ENCODE measurements around the gene MLLT6.

The MLLT6 gene

GRCh38 chr17:38672788-38673706, 32.0 kb upstream of the MLLT6 start:
- no peaks in the 10 kb centered on the region for H3K36me3 ChIP-seq (ENCODE audit: low read length)
- no peak overlapping the region for H3K4me3 ChIP-seq (ENCODE audit: insufficient read depth, low read length, poor library complexity, severe bottlenecking)
- H3K4me2 ChIP-seq (ENCODE audit: low read depth, low read length, poor library complexity, severe bottlenecking): peak overlapping the region; percentile 69
- no peaks in the 10 kb centered on the region for H3K9me3 ChIP-seq (ENCODE audit: insufficient read depth, low read length)
- H3K27me3 ChIP-seq (ENCODE audit: low read length): no peaks in the 10 kb centered on the region
- no peak overlapping the region for H3K9ac ChIP-seq (ENCODE audit: low read length)
- H3K9me2 ChIP-seq (replicated peaks; ENCODE audit: insufficient read depth, low read length): no peaks in the 10 kb centered on the region
- H2AFZ ChIP-seq (ENCODE audit: low read depth, low read length, severe bottlenecking): no peak overlapping the region
- H3F3A ChIP-seq (ENCODE audit: insufficient read depth): peaks cover 4% of the 10 kb centered on the region; the same call in 1 of the 2 replicates
- H3K27ac ChIP-seq (ENCODE audit: low read depth, low read length): no peak overlapping the region
- H3K79me2 ChIP-seq (ENCODE audit: insufficient read depth, low read length): no peaks in the 10 kb centered on the region
- TF ChIP-seq EZH2phosphoT487 (conservative IDR thresholded peaks at IDR 0.05; ENCODE audit: low read length) (no peak), CTCF (IDR thresholded peaks at IDR 0.05; ENCODE audit: insufficient read depth, low read length, poor library complexity, severe bottlenecking) (no peak)
- H4K20me1 ChIP-seq (ENCODE audit: low read depth, low read length): no peaks in the 10 kb centered on the region

GRCh38 chr17:38673707-38674013, 31.4 kb upstream of the MLLT6 start:
- Histone ChIP-seq H2AFZ (ENCODE audit: low read depth, low read length, severe bottlenecking) (no peak overlapping the region), H3K4me2 (ENCODE audit: low read depth, low read length, poor library complexity, severe bottlenecking) (peak overlapping the region; percentile 69), H3K4me3 (ENCODE audit: insufficient read depth, low read length, poor library complexity, severe bottlenecking) (peak overlapping the region; percentile 73), H3K9me3 (ENCODE audit: insufficient read depth, low read length) (no peaks in the 10 kb centered on the region), H3K27me3 (ENCODE audit: low read length) (no peaks in the 10 kb centered on the region), H3F3A (ENCODE audit: insufficient read depth) (peaks cover 4% of the 10 kb centered on the region; the same call in 1 of the 2 replicates), H3K9me2 (replicated peaks; ENCODE audit: insufficient read depth, low read length) (no peaks in the 10 kb centered on the region), H3K9ac (ENCODE audit: low read length) (peak overlapping the region; percentile 80), H3K27ac (ENCODE audit: low read depth, low read length) (no peak overlapping the region), H3K79me2 (ENCODE audit: insufficient read depth, low read length) (no peaks in the 10 kb centered on the region), H3K36me3 (ENCODE audit: low read length) (no peaks in the 10 kb centered on the region), H4K20me1 (ENCODE audit: low read depth, low read length) (no peaks in the 10 kb centered on the region)
- TF ChIP-seq EZH2phosphoT487 (conservative IDR thresholded peaks at IDR 0.05; ENCODE audit: low read length): no peak
- no peak for TF ChIP-seq CTCF (IDR thresholded peaks at IDR 0.05; ENCODE audit: insufficient read depth, low read length, poor library complexity, severe bottlenecking)

- Histone ChIP-seq H2AFZ (ENCODE audit: low read depth, low read length, severe bottlenecking) (peak overlapping the region; percentile 93), H4K20me1 (ENCODE audit: low read depth, low read length) (no peaks in the 10 kb centered on the region), H3K9me2 (replicated peaks; ENCODE audit: insufficient read depth, low read length) (no peaks in the 10 kb centered on the region), H3K9me3 (ENCODE audit: insufficient read depth, low read length) (no peaks in the 10 kb centered on the region), H3K9ac (ENCODE audit: low read length) (peak overlapping the region; percentile 80), H3K79me2 (ENCODE audit: insufficient read depth, low read length) (no peaks in the 10 kb centered on the region), H3K27me3 (ENCODE audit: low read length) (no peaks in the 10 kb centered on the region), H3K4me3 (ENCODE audit: insufficient read depth, low read length, poor library complexity, severe bottlenecking) (peak overlapping the region; percentile 73), H3K36me3 (ENCODE audit: low read length) (no peaks in the 10 kb centered on the region), H3K27ac (ENCODE audit: low read depth, low read length) (no peak overlapping the region), H3K4me2 (ENCODE audit: low read depth, low read length, poor library complexity, severe bottlenecking) (peak overlapping the region; percentile 69), H3F3A (ENCODE audit: insufficient read depth) (peaks cover 4% of the 10 kb centered on the region; the same call in 1 of the 2 replicates)
- no peak for TF ChIP-seq CTCF (IDR thresholded peaks at IDR 0.05; ENCODE audit: insufficient read depth, low read length, poor library complexity, severe bottlenecking)
- TF ChIP-seq EZH2phosphoT487 (conservative IDR thresholded peaks at IDR 0.05; ENCODE audit: low read length): no peak
Observed at GRCh38 chr17:38674014-38674748, 30.9 kb upstream of the MLLT6 start.

Data from SU-DHL-6 (cell line).